IPS-20b (cell line): ENCODE results near the gene FBXO24.

Experiments
- H3K27ac ChIP-seq: one replicate; pipeline ENCODE4 v1.5.1; 2013; ENCODE audit warnings: low read length
- H3K27me3 ChIP-seq: 2 replicates; pipeline ENCODE4 v1.6.1; 2013; ENCODE audit warnings: mild to moderate bottlenecking, low read length, inconsistent platforms; ENCODE audit not compliant: insufficient read depth
- H3K36me3 ChIP-seq: 2 replicates; pipeline ENCODE4 v1.6.1; 2013; ENCODE audit warnings: low read depth, mild to moderate bottlenecking, inconsistent platforms, low read length, moderate library complexity; ENCODE audit not compliant: insufficient read depth
- H3K4me1 ChIP-seq: 2 replicates; pipeline ENCODE4 v1.6.1; 2013; ENCODE audit warnings: mild to moderate bottlenecking, control low read depth, inconsistent platforms, low read length, moderate library complexity; ENCODE audit not compliant: insufficient read depth
- H3K4me3 ChIP-seq: 2 replicates; pipeline ENCODE4 v1.5.1; 2013; ENCODE audit warnings: mild to moderate bottlenecking, low read length, inconsistent platforms
- H3K9ac ChIP-seq: 2 replicates; pipeline ENCODE4 v1.6.1; 2013; ENCODE audit warnings: low read depth, mild to moderate bottlenecking, inconsistent platforms, low read length, moderate library complexity
- H3K9me3 ChIP-seq: 2 replicates; pipeline ENCODE4 v1.6.1; 2013; ENCODE audit warnings: mild to moderate bottlenecking, low read depth, low read length, inconsistent platforms; ENCODE audit not compliant: insufficient read depth

FBXO24 gene

DNA sequence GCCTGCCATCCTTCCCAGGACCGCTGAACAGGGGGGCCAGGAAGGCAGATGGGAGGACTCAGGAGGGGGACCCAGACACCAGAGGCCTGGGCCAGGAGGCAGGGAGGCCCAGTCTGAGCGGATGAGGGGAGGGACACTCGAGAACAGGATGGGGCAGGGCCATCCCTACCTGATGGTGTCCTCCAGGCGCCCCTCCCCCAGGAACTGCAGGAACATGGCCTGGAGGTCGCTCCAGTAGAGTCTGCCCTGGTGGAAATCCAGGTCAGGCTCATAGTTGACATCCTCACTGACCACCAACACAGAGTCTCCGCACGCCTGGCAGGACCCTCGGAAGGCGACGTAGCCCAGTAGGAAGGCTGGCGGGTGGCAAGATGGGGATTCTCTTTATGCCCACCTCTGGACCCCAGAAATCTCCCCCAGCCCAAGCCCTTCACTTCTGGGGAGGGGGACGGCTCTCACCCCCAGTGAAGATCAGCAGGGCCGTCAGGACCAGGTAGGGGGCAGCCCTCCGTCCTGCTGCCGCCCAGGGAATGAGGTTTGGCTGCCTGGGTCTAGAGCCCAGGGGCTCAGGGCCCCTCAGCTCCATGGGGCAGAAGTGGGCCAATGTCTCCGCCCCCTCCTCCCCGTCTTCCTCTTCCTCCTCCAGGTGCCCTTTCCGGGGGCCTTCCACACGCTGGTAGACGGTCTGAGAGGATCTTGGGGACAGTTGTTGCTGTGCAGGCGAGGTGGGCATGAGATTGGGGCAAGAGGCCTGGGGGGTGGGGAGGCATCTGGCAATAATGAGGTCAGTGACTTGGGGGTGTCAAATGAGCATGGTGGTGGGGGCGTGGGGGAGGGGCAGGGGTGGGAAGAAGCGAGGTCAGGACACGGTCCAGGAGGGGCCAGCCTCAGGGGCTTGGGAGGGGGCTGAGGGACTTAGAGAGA lies 54.7 kb downstream of the FBXO24 start:
- no peaks in the 10 kb centered on the region for H3K36me3 ChIP-seq
- no peak overlapping the region for H3K9ac ChIP-seq
- no peak overlapping the region for H3K27ac ChIP-seq
- no peaks in the 10 kb centered on the region for H3K4me1 ChIP-seq
- no peak overlapping the region for H3K4me3 ChIP-seq
- no peaks in the 10 kb centered on the region for H3K9me3 ChIP-seq
- H3K27me3 ChIP-seq = no peaks in the 10 kb centered on the region

DNA sequence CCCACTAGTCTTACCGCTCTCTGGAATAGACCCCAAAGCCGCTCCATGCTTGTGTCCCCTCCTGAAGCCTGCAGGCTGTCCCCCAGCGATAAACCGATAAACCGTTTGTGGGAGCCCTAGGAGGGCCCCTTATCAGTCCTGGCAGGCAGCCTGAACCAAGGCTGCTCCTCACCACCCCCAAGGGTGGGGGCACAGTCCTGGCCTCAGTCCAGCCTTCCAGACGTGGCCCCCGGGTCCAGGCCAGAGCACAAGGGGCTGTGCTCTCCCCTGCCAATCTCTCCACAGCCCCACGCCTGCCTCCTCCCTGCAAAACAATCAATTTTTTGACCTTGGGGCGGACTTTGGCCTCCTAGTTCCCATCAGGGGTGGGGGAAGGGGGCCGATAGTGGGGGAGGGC lies 55.3 kb downstream of the FBXO24 start, which contains the start of gene TFR2:
TSS of gene TFR2 (minus strand) at position 90 of the 397 bp plus-strand sequence. CDS start at position 47, 43 bp downstream.
- Histone ChIP-seq H3K9me3 (no peaks in the 10 kb centered on the region), H3K27me3 (no peaks in the 10 kb centered on the region), H3K36me3 (no peaks in the 10 kb centered on the region), H3K4me3 (no peak within 1 kb of the TSS), H3K9ac (no peak within 1 kb of the TSS), H3K27ac (no peak within 1 kb of the TSS), H3K4me1 (no peaks in the 10 kb centered on the region)

DNA sequence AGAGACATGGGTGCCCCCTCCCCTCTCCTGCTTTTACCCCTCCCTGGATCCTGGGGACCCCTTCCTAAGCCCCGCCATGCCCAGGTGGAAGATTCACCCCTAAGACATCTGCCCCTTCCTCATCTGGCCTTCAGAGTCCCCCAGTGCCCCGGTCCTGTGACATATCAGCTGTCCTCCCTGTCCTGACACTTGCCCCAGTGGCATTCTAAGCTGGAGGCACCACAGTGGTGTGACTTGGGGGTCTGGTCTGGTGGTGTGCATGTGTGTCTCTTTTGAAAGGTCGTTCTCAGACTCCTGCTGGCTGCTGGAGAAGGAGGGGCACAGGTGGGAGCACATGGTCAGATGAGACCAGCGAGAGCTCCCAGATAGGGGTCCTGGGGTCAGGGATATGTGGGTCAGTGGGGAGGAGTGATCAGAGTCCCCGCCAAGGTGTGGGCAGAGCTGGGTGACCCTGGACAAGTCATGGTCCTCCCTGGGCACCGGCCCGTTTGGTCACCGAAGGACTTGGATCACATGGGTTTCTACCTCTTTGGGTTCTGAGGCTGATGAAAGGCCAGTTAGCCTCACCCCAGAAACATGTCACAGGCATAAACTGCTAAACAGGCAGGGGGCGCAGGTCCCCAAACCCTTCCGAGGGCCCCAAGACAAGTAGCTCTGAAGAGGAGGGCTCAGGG lies 55.9 kb downstream of the FBXO24 start:
- Histone ChIP-seq H3K27me3 (no peaks in the 10 kb centered on the region), H3K36me3 (no peaks in the 10 kb centered on the region), H3K4me3 (no peak overlapping the region), H3K9me3 (no peaks in the 10 kb centered on the region), H3K4me1 (no peaks in the 10 kb centered on the region; the same call in 1 of the 2 replicates), H3K27ac (no peak overlapping the region), H3K9ac (no peak overlapping the region)

DNA sequence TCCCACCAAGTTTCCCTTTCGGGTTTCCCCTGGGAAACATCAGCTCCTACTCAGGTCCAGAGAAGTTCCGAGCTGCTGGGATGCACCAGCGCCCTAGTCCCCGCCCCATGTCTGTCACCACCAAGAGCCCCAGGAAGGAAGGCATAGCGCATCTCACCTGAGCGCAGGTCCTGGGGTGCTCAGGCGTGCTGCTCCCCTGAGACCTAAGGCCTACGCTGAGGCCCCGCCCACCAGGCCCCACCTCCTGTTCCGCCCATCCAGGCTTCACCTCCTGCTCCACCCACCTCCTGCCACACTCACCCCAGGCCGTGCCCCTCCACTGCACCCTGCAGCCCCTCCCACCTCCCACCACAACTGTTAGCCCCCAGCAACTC lies 56.4 kb downstream of the FBXO24 start:
- no peak overlapping the region for H3K9ac ChIP-seq
- no peaks in the 10 kb centered on the region; the same call in 1 of the 2 replicates for H3K27me3 ChIP-seq
- no peak overlapping the region for H3K4me3 ChIP-seq
- no peaks in the 10 kb centered on the region for H3K9me3 ChIP-seq
- H3K27ac ChIP-seq = no peak overlapping the region
- no peaks in the 10 kb centered on the region for H3K36me3 ChIP-seq
- peaks cover under 1% of the 10 kb centered on the region; the same call in 1 of the 2 replicates for H3K4me1 ChIP-seq

DNA sequence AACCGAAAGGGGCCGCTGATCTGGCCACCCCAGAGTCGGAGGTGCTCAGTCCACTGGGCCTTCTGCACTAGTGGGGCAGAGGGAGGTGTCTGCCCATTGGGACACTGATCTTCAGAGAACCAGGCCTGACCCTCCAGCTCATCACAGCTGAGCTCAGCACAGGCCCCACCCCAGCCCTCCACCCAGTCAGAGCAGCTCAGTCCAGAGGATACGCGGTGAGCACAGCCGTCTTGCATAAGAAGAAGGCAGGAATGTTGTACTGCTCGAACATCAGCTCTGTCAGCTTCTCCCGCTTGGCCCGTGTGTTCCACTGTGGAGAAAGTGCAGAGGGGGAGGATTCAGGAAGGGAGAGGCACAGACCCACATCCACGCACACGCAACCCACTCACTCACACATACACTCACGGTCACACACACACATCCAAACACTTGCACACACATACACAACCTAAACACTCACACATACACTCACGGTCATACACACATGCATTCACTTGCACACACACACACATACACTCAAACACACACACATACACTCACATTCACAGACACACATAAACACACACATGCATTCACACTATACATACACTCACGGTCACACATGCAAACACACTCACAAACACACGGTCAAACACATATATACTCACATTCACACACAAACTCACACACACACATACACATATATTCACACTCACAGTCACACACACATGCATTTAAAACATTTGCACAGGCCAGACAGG lies 63.9 kb downstream of the FBXO24 start:
- Histone ChIP-seq H3K4me3 (no peak overlapping the region), H3K27ac (no peak overlapping the region), H3K9me3 (no peaks in the 10 kb centered on the region), H3K27me3 (peaks cover 13% of the 10 kb centered on the region), H3K9ac (no peak overlapping the region), H3K36me3 (no peaks in the 10 kb centered on the region), H3K4me1 (peaks cover 2% of the 10 kb centered on the region; the same call in 1 of the 2 replicates)
